Thymus (tissue), 11 donors: ENCODE results near the gene MIR17HG. TPM values are rescaled to one million over a fixed set of nuclear protein-coding genes. Genes with fewer than 3 reads are reported as not detected.

ENCODE experiments used
- DNase-seq, 9 donors: peaks; one replicate each; pipeline ENCODE4 v3.0.0-alpha.2; 2013; ENCODE audit warnings: low spot score in 9 of 9, low read depth in 6 of 9, missing footprints in 1 of 9
- H3K27ac ChIP-seq, 2 donors: one replicate each; pipeline ENCODE4 v1.5.1; 2013; ENCODE audit warnings: control low read depth in 1 of 2, low read depth in 1 of 2, low read length in 1 of 2, mild to moderate bottlenecking in 1 of 2, moderate library complexity in 1 of 2
- H3K27me3 ChIP-seq, 2 donors: one replicate each; pipeline ENCODE4 v1.5.1; 2013; ENCODE audit warnings: low read length in 1 of 2; ENCODE audit not compliant: control insufficient read depth in 2 of 2, insufficient read depth in 1 of 2
- H3K36me3 ChIP-seq, 2 donors: one replicate each; pipeline ENCODE4 v1.5.1; 2013; ENCODE audit warnings: low read length in 1 of 2, mild to moderate bottlenecking in 1 of 2, moderate library complexity in 1 of 2; ENCODE audit not compliant: control insufficient read depth in 2 of 2, insufficient read depth in 2 of 2
- H3K4me1 ChIP-seq, 2 donors: one replicate each; pipeline ENCODE4 v1.5.1; 2013; ENCODE audit warnings: low read length in 2 of 2; ENCODE audit not compliant: control insufficient read depth in 2 of 2, insufficient read depth in 2 of 2
- H3K4me3 ChIP-seq, 2 donors: one replicate each; pipeline ENCODE4 v1.5.1; 2013; ENCODE audit warnings: low read length in 2 of 2, control low read depth in 1 of 2, mild to moderate bottlenecking in 1 of 2
- H3K9me3 ChIP-seq, 2 donors: one replicate each; pipeline ENCODE4 v1.5.1; 2013; ENCODE audit warnings: low read length in 1 of 2, mild to moderate bottlenecking in 1 of 2; ENCODE audit not compliant: control insufficient read depth in 2 of 2, insufficient read depth in 1 of 2
- WGBS: extraction: QIAGEN DNeasy Blood & Tissue Kit; methylation state at CpG from one replicate; pipeline ENCODE4 v1.1.7; 2013; 5-methylcytosine and 5-hydroxymethylcytosine counted together
- polyA plus RNA-seq: library from polyadenylated mRNA; stranded (reverse); fragments of 200-250 nt; gene quantifications from one replicate; pipeline ENCODE4 v1.2.3, GENCODE V29; 2013
- total RNA-seq: library from RNA; stranded (reverse); fragments of 120-200 nt; gene quantifications from one replicate; pipeline ENCODE4 v1.2.4, GENCODE V29; 2013
- donor health status: healthy.

The MIR17HG gene
- total and polyA plus RNA-seq, 2 donors = 9.6 to 10.2 TPM

DNA sequence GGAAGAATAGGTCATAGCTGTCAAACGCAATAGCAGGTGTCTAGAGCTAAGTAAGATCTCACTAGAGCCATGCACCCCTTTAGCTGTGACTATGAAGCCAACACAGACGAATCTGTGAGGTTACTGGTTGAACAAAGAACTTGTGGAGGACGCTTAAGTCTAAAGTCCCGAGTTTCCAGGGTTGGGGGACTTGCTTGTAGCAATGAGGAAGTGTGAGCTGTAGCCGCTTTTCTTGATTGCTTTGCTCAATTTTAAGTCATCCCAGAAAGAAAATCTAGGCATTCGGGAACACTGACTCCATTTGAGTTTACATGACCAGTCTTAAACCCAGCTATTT lies 52.5 kb downstream of the MIR17HG start:
- Histone ChIP-seq H3K27ac (no peak overlapping the region), H3K27me3 (peaks cover 32 to 56% of the 10 kb centered on the region in 2 donors), H3K4me3 (no peak overlapping the region), H3K36me3 (no peaks in the 10 kb centered on the region), H3K4me1 (peaks cover 6 to 7% of the 10 kb centered on the region in 2 donors), H3K9me3 (peaks cover 0 to 4% of the 10 kb centered on the region in 2 donors)
- WGBS = 65% methylated on average over 6 of the region's 6 CpGs
- DNase-seq = no peak

DNA sequence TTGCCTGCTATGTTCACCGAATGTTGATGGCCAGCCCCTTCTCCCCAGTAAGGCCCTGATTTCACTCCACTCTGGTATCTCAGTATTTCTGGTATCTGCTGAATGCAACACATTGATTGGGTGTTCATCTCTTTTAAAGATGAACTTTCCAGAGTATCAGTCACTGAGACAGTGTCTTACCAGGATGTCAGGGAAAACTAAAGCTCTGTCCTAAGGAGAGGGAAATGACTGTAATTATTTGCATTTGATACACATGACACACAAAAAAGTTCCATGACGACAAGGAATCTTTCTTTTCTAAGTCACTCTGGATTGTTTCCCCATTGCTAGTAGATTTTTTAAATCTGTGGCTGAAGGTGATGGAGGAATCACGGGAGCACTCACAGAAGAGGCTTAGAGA lies 53.2 kb downstream of the MIR17HG start:
- no peak for DNase-seq
- H3K4me1 ChIP-seq = peaks cover 6 to 7% of the 10 kb centered on the region in 2 donors
- no peak overlapping the region for H3K27ac ChIP-seq
- peaks cover 32 to 54% of the 10 kb centered on the region in 2 donors for H3K27me3 ChIP-seq
- WGBS = 95% methylated on average over 3 of the region's 3 CpGs
- H3K9me3 ChIP-seq = peaks cover 0 to 4% of the 10 kb centered on the region in 2 donors
- H3K36me3 ChIP-seq = no peaks in the 10 kb centered on the region
- H3K4me3 ChIP-seq = no peak overlapping the region

DNA sequence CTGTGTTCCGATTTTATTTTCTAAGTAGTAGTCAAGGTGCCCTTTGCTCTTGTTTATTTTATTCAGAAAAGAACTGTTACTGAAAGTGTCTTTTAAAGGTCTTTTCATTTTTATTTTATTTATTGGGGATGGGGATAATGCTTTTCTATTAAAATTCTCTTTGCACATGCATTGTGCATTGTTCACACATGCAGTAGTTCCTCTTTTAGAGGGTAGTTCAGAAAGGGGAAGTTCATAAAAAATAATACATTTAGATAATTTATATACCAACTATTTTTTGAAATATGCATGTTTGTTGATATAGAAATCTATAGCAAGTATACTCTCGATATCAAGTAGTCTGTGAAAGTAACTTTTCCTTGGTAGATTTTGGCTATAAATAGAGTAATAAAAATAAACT lies 54.4 kb downstream of the MIR17HG start:
- no peak overlapping the region for H3K27ac ChIP-seq
- peaks cover 29 to 46% of the 10 kb centered on the region in 2 donors for H3K27me3 ChIP-seq
- 22% methylated on average over 2 of the region's 2 CpGs for WGBS
- H3K36me3 ChIP-seq = no peaks in the 10 kb centered on the region
- no peak for DNase-seq
- peaks cover 0 to 4% of the 10 kb centered on the region in 2 donors for H3K9me3 ChIP-seq
- H3K4me1 ChIP-seq = peaks cover 6 to 7% of the 10 kb centered on the region in 2 donors
- no peak overlapping the region for H3K4me3 ChIP-seq

Other genes with a start within 250 kb of the MIR17HG start
- 0.28 TPM for gene GPC5, start 50.9 kb downstream of the MIR17HG start, total RNA-seq
- gene GPC5, start 50.9 kb downstream of the MIR17HG start, polyA plus RNA-seq = 0.25 TPM